NCI-H146 treated with DMSO at 0.1 percent for 48 hours (cell line): ENCODE data around the gene BAZ1B.
A peak's percentile ranks its signal among the peaks of the same experiment; 100 is the strongest.
"Not testable (repeated sequence)": the region's sequence is repeated elsewhere in the genome, so short reads cannot be mapped to it uniquely, and the experiment has no call there.

Source experiments
- DNase-seq: peaks from one replicate; lab custom pipeline; 2025; ENCODE audit not compliant: unreplicated experiment; lab: John Stamatoyannopoulos, UW

Gene BAZ1B

DNA sequence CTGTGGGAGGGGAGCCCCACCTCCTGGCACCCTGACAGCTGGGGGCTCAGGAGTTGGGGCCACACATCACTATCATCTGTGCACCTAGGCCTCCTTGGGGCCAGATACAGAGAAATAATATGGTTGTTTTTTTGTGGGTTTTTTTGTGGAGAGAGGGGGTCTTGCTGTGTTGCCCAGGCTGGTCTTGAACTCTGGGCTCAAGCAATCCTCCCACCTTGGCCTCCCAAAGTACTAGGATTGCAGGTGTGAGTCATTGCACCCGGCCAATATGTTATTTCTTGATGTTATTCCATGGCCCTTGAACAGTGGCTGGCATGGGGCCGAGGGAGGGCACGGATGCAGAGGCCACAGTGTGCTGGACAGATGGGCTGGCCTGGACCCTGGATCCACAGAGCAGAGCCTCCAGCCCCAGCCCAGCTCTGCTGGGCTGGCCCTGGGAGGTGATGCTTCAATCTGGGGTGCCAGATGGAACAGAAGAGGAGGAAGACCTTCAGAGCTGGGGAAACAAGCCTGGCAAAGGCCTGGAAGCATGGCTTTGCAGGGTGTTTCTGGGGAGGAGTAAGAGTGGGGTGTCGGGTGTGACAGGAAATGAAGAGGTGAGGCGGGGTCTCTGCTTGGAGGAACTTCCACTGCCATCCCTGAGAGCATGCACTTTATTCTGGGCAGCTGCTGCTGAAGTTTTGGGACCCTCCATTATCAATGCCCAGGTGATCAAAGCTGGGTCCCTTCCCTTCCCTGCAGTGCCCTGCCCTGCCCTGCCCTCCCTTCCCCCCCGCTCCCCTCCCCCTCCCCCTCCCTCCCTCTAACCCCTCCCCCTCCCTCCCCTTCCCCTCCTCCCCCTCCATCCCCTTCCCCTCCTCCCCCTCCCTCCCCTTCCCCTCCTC is 92.2 kb downstream of the BAZ1B start:
- DNase-seq, result no peak

DNA sequence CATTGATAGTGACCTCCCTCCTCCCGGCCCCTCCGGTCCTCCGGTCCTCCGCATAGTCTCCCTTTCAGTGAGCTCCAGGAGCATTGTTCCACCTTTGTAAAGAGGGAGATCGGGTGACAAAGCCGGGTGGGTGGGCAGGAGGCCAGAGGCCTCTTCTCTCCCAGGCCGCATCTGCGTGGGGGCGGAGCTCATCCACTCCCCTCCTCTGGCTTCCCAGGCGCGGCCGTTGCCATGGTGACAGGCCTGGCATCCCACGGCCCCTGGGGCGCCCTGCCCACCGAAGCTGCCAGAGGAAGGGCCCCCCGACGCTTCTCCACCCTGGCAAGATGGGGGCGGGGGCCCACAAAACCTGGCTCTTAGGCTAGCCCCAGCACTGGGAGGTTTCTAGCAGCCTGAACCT is 92.9 kb downstream of the BAZ1B start:
- DNase-seq, result peak; percentile 90

DNA sequence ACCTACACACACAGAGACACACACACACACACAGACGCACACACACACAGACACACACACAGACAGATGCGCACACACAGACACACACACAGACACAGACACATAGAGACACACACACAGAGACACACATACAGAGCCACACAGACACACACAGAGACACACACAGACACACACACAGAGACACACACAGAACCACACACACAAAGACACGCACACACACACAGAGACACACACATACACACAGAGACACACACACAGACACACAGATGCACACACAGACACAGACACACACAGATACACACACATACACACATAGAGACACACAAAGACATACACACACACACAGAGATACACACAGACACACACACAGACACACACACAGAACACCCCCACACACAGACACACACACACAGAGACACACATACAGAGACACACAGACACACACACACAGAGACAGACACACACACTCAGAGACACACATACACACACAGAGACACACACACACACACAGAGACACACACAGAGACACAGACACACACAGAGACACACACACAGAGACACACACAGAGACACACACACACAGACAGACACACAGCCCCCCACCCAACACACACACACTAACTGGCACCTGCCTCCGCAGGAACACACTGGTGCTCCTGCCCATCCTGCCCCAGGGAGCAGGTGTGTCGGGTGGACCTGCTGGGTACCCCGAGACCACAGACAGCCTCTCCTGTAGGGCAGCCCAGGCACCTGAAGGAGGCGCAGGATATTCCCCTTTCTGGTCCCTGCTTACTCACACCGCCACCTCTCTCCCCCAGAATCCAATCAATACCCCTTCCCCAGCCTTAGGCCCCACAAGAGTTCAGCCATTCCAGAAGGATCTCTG is 93.9 kb downstream of the BAZ1B start:
- no peak for DNase-seq

DNA sequence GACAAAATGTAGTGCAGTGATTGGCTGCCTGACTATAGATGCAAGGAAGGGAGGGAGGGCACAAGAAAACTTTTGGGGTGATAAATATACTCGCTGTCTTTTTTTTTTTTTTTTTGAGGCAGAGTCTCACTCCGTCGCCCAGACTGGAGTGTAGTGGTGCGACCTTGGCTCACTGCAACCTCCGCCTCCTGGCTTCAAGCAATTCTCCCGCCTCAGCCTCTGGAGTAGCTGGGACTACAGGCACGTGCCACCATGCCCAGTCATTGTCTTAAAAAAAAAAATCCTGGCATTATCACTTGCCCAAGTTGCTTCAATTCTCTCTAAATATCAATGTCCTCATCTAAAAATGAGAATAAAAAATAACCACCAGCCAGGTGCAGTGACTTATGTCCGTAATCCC is 96.1 kb downstream of the BAZ1B start:
- DNase-seq, result no peak

DNA sequence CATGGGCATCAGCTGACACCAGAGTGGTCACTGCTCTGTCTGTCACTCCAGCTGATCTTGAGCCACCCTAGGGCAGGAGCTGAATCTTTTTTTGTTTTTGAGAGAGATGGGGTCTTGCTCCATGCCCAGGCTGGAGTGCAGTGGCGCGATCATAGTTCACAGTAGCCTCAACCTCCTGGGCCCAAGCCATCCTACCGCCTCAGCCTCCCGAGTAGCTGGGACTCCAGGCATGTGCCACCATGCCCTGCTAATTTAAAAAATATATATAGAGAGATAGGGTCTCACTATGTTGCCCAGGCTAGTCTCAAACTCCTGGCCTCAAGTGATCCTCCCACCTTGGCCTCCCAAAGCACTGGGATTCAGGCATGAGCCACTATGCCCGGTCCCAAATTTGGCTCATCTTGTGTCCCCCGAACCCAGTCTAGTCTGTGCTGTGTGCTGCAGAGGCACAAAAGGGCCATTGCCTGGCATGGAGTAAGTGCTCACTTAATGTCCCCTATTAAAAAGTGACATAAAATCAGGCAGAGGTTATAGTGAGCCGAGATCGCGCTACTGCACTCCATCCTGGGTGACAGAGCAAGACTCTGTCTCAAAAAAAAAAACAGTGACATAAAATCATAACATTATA is 96.6 kb downstream of the BAZ1B start:
- no peak for DNase-seq

DNA sequence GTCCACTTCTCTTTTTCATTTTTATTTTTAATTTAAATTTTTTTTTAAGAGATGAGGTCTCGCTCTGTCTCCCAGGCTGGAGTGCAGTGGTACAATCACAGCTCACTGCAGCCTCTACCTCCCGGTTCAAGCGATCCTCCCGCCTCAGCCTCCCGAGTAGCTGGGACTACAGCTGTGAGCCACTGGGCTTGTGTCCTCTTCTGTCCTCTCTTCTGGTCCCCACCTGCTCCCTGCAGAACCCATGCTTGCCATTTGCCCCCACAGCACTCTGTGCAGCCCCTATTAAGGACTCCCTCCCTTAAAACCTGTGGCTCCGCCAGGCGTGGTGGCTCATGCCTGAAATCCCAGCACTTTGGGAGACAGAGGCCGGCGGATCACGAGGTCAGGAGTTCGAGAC is 97.6 kb downstream of the BAZ1B start:
- no peak for DNase-seq

DNA sequence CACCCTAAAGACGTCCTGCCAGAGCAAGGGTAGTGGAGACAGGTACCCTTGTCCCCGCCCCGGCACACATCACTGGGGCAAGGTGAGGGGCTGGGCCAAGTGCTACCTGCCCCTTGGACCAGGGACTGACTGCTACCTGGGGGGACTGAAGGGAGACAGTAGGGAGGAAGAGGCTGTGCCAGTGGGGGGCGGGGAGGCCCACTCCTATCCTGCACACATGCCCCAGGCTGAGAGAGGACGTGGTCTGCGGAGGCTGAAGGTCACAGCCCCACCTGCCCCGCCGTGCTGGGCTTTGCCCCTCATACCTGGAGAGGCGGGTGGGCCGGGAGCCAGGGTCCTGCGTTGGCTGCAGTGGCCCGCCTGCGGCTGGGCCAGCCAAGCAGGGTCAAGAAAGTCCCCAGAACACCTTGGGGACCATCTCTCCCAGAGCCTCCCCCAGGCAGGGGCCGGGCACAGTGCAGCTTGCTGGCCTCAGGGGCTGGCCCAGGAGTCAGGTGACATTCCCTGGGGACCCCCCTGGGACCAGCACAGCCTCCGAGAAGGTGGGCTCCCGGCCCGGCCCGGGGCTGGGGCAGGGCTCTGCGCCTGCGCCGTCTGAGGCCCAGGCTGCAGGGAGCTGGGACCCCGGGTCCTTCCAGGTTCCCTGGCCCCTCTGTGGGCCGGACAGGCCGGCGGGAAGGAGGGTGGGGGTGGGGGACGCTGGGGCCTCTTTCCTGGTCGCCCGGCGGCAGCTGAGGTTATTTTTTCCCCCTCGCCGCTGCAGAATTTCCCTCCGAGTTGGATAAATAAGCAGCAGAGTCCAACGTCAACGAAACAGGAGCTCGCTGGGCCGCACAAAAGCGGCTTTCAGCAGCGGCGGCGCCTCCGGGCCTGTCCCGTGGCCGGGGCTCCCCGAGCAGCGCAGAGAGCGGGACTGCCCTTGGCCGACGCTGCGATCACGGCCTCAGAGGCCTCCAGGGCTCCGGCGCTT is 98.3 kb downstream of the BAZ1B start:
- no peak for DNase-seq

DNA sequence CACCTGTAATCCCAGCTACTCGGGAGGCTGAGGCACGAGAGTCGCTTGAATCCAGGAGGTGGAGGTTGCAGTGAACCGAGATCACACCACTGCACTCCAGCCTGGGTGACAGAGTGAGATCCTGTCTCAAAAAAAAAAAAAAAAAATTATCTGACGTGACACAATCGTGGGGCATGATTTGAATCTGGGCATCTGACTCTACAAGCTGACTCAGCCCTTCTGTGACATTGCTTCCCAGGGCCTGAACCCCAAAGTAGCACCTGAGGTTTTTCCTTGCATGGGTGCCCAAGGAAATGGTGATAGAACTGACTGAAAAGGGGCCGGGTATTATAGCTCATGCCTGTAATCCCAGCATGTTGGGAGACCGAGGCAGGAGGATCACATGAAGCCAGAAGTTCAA is 101.5 kb downstream of the BAZ1B start:
- not testable (repeated sequence) for DNase-seq

DNA sequence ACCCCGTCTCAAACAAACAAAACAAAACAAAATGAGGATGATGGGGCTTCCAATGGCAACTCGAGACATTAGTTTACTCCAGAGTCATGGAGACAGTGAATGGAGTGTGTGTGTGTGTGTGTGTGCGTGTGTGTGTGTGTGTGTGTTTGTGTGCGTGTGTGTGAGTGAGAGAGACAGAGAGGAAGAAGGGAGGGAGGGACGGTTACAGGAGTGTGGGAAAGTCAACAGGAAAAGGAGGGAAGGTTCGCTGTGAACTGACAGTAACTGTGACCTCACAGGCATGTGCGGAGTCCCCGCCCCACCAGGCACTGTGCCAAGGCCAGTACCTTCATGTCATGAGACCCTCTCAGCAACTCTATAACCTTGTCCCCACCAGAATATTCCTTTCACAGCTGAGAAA is 102.1 kb downstream of the BAZ1B start:
- peak; percentile 28 for DNase-seq

DNA sequence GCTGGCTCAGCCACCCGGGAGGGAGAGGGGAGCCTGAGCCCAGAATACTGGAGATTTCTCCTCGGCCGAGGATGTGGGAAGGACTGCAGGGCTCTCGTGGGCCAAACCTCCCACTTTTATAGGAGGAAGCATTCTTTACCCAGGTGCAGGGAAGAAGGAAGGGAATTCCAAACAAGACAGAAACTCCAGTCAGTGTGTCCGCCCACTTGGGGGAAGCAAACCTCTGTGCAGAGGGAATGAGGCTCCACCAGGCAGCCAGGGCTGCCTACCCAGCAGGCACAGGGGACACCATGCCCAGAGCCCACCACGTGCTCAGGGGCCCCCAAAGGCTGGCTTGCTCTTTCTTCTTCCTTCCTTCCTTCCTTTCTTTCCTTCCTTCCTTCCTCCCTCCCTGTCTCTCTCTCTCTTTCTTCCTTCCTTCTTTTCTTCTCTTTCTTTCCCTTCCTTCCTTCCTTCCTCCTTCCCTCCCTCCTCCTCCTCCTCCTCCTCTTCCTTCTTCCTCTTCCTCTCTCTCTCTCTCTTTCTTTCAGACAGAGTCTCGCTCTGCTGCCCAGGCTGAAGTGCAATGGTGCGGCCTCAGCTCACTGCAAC is 103.9 kb downstream of the BAZ1B start:
- no peak for DNase-seq

DNA sequence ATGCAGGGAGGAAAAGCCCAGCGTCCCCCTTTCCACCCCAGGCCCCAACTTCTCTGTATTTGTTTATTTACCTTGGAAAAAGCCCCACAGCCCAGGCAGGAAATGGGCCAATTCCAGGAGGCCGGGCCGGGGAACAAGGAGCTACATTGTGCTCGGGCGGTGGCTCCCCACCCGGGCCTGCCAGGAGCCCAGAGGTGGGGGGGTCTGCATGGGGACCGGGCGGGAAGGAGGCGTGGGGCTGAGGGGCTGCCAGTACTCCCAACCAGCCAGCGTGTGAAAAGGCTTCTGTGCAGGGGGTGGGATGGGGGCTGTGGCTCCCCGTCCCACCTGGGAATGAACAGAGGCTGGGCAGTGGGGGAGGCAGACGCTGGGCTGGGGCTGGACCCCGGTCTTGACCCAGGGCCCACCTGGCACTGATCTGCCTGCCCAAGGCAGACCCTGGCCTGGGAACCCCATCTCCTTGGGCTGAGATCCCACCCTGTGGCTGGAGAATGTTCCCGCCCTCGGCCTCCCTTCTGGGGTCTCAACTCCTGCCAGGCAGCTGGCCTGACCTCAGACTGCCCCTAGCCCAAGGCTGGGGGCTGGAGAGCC is 111.5 kb downstream of the BAZ1B start:
- DNase-seq, result not testable (repeated sequence)

DNA sequence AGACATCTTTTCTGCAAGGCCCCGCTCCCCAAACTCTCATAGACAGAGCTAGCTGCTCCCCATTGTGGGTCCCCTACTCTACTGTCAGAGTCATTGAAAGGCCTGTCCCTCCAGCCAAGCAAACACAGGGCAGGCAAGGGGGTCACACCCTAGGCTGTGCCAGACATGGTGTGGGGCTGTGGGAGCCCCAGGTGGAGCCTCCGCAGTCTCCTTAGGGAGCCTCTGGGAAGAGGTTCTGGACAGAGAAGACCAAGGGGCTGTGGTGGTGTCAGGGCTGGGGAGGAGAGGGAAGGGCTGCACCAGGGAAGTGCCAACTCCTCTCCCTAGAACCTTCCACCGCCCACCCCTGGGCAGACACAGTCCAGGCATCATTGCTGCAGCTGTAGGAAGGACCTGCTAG is 117.2 kb downstream of the BAZ1B start:
- DNase-seq, result not testable (repeated sequence)

DNA sequence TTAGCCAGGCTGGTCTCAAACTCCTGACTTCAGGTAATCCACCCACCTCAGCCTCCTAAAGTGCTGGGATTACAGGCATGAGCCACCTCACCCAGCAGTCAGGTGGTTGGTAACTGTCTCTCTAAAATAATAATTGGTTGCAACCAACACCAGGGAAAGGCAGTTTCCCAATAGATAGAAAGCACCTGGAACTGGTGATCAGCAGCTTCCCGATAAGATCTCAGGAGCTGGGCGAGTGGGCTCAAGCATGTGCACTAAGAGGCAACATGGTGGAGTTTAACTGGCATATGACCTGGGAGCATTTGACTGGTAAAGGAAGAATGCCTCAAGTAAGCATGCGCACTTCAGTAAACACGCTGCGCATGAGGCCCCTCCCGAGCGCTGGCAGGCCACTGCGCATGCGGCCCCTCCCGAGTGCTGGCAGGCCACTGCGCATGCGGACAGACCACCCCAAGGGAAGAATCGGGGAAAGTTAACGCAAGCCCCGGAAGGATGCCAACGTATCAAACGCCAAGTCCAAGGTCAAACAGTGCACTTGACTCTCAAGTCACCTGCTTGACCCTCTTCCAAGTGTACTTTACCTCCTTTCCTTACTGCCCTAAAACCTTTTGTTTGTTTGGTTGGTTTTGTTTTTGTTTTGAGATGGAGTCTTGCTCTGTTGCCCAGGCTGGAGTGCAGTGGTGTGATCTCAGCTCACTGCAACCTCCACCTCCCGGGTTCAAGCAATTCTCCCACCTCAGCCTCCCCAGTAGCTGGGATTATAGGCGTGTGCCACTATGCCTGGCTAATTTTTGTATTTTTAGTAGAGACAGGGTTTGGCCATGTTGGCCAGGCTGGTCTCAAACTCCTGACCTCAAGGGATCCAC is 122.7 kb downstream of the BAZ1B start:
- DNase-seq, result not testable (repeated sequence)

DNA sequence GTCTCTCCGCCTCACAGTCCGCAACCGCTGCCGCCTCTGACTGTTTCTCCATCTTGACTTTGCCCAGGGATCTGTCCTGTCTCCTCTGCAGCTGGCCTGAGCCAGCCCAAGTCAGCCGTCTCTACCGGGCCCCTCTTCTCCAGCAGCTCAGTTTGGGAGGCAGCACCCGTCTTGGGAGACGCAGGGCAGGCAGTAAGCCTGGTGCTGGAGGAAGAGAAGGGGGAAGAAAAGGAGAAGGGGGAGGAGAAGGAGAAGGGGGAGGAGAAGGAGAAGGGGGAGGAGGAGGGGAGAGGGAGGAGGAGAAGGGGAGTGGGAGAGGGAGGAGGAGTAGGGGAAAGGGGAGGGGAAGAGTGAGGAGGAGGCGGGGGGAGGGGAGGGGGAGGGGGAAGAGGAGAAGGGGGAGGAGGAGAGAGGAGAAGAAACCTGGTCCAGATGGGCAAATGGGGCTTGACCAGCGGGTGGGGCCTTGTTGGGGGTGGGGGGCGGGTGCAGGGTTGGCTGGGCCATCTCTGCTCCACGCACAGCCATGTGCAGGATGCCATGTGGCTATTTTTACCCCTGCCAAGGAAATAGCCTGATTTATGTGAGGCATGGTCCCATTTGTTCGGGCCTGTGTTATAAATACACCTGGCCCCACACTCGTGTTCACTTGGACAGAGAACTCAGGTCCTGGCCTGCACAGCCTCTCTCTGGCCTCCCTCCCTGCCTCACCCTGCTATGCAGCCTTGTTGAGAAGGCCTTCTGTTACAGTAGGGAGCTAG is 124.4 kb downstream of the BAZ1B start:
- no peak for DNase-seq

DNA sequence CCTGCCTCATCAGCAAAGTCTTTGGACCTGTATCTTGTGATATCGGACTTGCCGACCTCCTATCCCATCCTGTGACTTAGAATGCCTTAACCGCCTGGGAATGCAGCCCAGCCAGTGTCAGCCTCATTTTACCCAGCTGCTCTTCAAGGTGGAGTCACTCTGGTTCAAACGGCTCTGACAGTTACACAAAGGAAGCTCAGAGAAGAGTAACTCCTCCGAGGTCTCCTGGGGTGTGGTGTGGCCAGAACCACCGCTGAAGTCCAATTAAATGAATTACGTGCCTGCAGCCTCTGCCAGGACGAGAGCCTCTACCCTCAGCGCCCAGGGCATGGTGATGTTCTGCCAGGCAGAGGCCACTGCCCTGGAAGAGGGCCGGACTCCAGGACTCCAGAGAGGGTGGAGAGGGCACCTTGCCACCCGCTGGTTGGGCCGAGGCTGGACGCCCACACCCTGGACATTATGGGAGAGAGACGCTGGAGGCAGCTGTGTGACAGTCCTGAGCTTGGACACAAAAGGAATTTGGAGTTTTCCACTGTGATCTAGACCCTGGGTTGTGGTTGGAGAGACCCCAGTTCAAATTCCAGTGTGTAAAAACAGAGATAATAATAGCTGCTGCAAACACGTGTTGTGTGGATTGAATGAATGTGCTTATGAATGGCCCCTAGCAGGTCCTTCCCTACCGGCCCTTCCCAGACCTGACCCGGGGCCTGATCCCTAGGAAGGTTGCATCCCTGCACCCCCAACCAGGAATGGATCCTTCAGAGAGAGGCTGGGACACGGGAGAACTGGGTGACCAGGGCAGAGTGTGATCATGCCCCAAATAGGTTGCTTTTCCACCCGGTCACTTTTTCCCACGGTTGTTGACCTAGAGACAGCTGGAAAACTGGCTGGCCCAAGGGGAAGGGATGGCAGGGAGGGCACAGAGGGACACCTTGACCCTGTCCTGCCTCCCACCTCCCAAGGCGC is 126.3 kb downstream of the BAZ1B start:
- DNase-seq, result no peak

DNA sequence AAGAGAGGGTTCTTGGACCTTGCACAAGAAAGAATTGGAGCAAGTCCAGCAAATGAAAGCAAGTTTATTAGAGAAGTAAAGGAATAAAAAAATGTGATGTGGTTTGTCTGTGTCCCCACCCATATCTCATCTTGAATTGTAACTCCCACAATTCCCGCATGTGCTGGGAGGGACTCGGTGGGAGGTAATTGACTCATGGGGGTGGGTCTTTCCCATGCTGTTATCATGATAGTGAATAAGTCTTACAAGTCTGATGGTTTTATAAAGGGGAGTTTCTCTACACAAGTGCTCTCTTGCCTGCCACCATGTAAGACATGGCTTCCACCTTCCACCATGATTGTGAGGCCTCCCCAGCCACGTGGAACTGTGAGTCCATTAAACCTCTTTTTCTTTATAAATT is 127.7 kb downstream of the BAZ1B start:
- no peak for DNase-seq

DNA sequence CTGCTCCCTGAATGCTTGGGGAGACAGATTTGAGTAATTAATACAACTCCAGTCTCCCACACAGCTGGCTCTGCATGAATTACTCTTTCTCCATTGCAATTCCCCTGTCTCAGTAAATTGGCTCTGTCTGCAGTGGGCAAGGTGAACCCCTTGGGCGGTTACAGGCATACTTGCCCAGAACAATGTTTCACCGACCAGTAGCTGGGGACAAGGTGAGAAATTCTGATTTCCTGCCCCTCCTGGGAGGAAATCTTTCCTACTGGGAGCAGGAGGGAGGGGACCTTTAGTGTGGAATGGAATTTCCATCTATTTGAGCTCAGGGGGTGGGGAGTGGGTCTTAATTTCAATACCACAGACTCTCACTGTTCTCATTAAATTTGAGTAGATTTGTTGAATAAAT is 130.7 kb downstream of the BAZ1B start:
- DNase-seq, result no peak
